Prostate gland (tissue), 2 donors: Measurements from ENCODE around the gene VPS26B. TPM values are rescaled to one million over a fixed set of nuclear protein-coding genes. Genes with fewer than 3 reads are reported as not detected.

Experiments
- DNase-seq: peaks from one replicate; pipeline ENCODE4 v3.0.0-alpha.2; 2019; ENCODE audit warnings: low spot score
- H3K27ac ChIP-seq, 2 donors: fragments of 200-600 bp; sonication (generic); 2 replicates each; pipeline ENCODE4 v1.5.1; 2017 to 2019
- H3K27me3 ChIP-seq: fragments of 200-600 bp; sonication (generic); replicated peaks from 2 replicates; pipeline ENCODE4 v1.5.1; 2019; ENCODE audit not compliant: insufficient read depth
- H3K36me3 ChIP-seq, 2 donors: fragments of 200-600 bp; sonication (generic); 1 replicate in 1 of 2; 2 replicates in 1 of 2; pipeline versions ENCODE4 v1.5.1 to v1.8.1; 2017 to 2019
- H3K4me1 ChIP-seq: fragments of 200-600 bp; sonication (generic); replicated peaks from 2 replicates; pipeline ENCODE4 v1.5.1; 2019
- H3K4me3 ChIP-seq, 2 donors: fragments of 200-600 bp; sonication (generic); 2 replicates each; pipeline ENCODE4 v1.5.1; 2017 to 2019
- H3K9me3 ChIP-seq: fragments of 200-600 bp; sonication (generic); 2 replicates; pipeline ENCODE4 v1.5.1; 2017
- CTCF ChIP-seq, 4 experiments: fragments of 200-600 bp in 2 of 4; fragments of 450-650 bp in 2 of 4; sonication (generic) in 2 of 4; IDR thresholded peaks; 1 replicate in 3 of 4; 2 replicates in 1 of 4; pipeline ENCODE4 v1.5.1; 2016 to 2019; ENCODE audit warnings: antibody characterized with exemption in 4 of 4, mild to moderate bottlenecking in 2 of 4, moderate library complexity in 2 of 4
- POLR2A ChIP-seq: fragments of 450-650 bp; IDR thresholded peaks from one replicate; pipeline ENCODE4 v1.6.1; 2016; ENCODE audit warnings: antibody characterized with exemption, mild to moderate bottlenecking
- POLR2AphosphoS5 ChIP-seq: sonication (generic); formaldehyde crosslinking; IDR thresholded peaks from one replicate; pipeline ENCODE4 v1.6.1; 2017; ENCODE audit warnings: antibody characterized with exemption
- WGBS: methylation state at CpG from one replicate; pipeline ENCODE4 v1.1.5; 2018; 5-methylcytosine and 5-hydroxymethylcytosine counted together
- intact Hi-C: fragments of 100-400 bp; cut with DNase I; formaldehyde crosslinking; loops from one replicate; pipeline ENCODE4 v1.14.2; 2022
- total RNA-seq, 2 donors: library from RNA; depleted of rRNA; stranded (reverse); fragments of >200 nt; gene quantifications; one replicate each; pipeline ENCODE4 v1.1.0, GENCODE V29; 2016

The VPS26B gene
- total RNA-seq, 2 donors from 2014 or later: 67.6 to 80.8 TPM

GRCh38 chr11:134224710-134225664, 516 bp downstream of the VPS26B start:
- under 1% methylated on average over 74 of the region's 93 CpGs for WGBS
- intact Hi-C loops: loop anchor here (10.0 kb wide), 1 partner anchor 110 kb away; the partner anchor contains the start of gene GLB1L2
- H3K27ac ChIP-seq: peak overlapping the region; percentile 91 to 92
- H3K36me3 ChIP-seq: no peaks in the 10 kb centered on the region
- H3K4me1 ChIP-seq: peaks cover 11% of the 10 kb centered on the region
- DNase-seq: peak; percentile 81
- H3K4me3 ChIP-seq: peak overlapping the region; percentile 81 to 98
- H3K27me3 ChIP-seq: no peaks in the 10 kb centered on the region
- TF ChIP-seq CTCF (IDR thresholded peaks at IDR 0.05): no peak
- peak; percentile 77 for TF ChIP-seq POLR2AphosphoS5
- no peak for TF ChIP-seq POLR2A
- H3K9me3 ChIP-seq: no peaks in the 10 kb centered on the region

GRCh38 chr11:134226806-134227325, 2.4 kb downstream of the VPS26B start:
- Histone ChIP-seq H3K9me3 (no peaks in the 10 kb centered on the region), H3K27ac (peak overlapping the region in 1 of 2 donors; percentile 12), H3K4me1 (peaks cover 11% of the 10 kb centered on the region), H3K27me3 (no peaks in the 10 kb centered on the region), H3K4me3 (peak overlapping the region in 1 of 2 donors; percentile 98), H3K36me3 (no peaks in the 10 kb centered on the region)
- TF ChIP-seq POLR2AphosphoS5 (no peak), POLR2A (no peak), CTCF (IDR thresholded peaks at IDR 0.05) (no peak)
- 92% methylated on average over 5 of the region's 5 CpGs for WGBS
- intact Hi-C loops: loop anchor here (10.0 kb wide), 1 partner anchor 108 kb away; the partner anchor contains the start of gene GLB1L2
- no peak for DNase-seq

GRCh38 chr11:134228625-134229024, 4.2 kb downstream of the VPS26B start:
- H3K36me3 ChIP-seq: no peaks in the 10 kb centered on the region
- no peaks in the 10 kb centered on the region for H3K4me1 ChIP-seq
- no peak for DNase-seq
- H3K9me3 ChIP-seq: no peaks in the 10 kb centered on the region
- intact Hi-C loops: loop anchor here (10.0 kb wide), 1 partner anchor 106 kb away; the partner anchor contains the start of gene GLB1L2
- no peak overlapping the region for H3K4me3 ChIP-seq
- WGBS: 75% methylated on average over 6 of the region's 6 CpGs
- TF ChIP-seq CTCF (IDR thresholded peaks at IDR 0.05): no peak
- no peak for TF ChIP-seq POLR2AphosphoS5
- TF ChIP-seq POLR2A: no peak
- no peak overlapping the region for H3K27ac ChIP-seq
- H3K27me3 ChIP-seq: no peaks in the 10 kb centered on the region

- H3K27ac ChIP-seq: no peak overlapping the region
- intact Hi-C loops: loop anchor here (10.0 kb wide), 1 partner anchor 106 kb away; the partner anchor contains the start of gene GLB1L2
- no peak overlapping the region for H3K4me3 ChIP-seq
- no peak for DNase-seq
- H3K36me3 ChIP-seq: no peaks in the 10 kb centered on the region
- TF ChIP-seq CTCF (IDR thresholded peaks at IDR 0.05) (no peak), POLR2AphosphoS5 (no peak), POLR2A (no peak)
- no peaks in the 10 kb centered on the region for H3K9me3 ChIP-seq
- no peaks in the 10 kb centered on the region for H3K4me1 ChIP-seq
- WGBS: 87% methylated on average over 6 of the region's 6 CpGs
- H3K27me3 ChIP-seq: no peaks in the 10 kb centered on the region
Measured at GRCh38 chr11:134229126-134229790, 4.8 kb downstream of the VPS26B start.
